Mononuclear cell (primary cell): ENCODE results near the gene CFAP210. TPM values are rescaled to one million over a fixed set of nuclear protein-coding genes. Genes with fewer than 3 reads are reported as not detected.
"Not testable (repeated sequence)": the region's sequence is repeated elsewhere in the genome, so short reads cannot be mapped to it uniquely, and the experiment has no call there.

ENCODE experiments used
- H3K27me3 ChIP-seq: 2 replicates; pipeline ENCODE4 v1.6.0; 2011; ENCODE audit warnings: low read length, control low read depth; ENCODE audit not compliant: insufficient read depth
- H3K4me1 ChIP-seq: 2 replicates; pipeline ENCODE4 v1.5.1; 2011; ENCODE audit warnings: mild to moderate bottlenecking, low read length, control low read depth; ENCODE audit not compliant: insufficient read depth
- H3K4me3 ChIP-seq: 2 replicates; pipeline ENCODE4 v1.5.1; 2011; ENCODE audit warnings: mild to moderate bottlenecking, low read length, moderate library complexity
- H3K9me3 ChIP-seq: 2 replicates; pipeline ENCODE4 v1.5.1; 2011; ENCODE audit warnings: low read depth, mild to moderate bottlenecking, control low read depth, low read length
- total RNA-seq: library from RNA; depleted of rRNA; stranded (reverse); fragments of >200 nt; gene quantifications from one replicate; pipeline ENCODE4 v1.2.3, GENCODE V29; 2012

CFAP210 gene
- total RNA-seq, 1 donor = 0.10 TPM

- Histone ChIP-seq H3K4me3 (no peak overlapping the region), H3K9me3 (no peaks in the 10 kb centered on the region), H3K4me1 (no peaks in the 10 kb centered on the region), H3K27me3 (no peaks in the 10 kb centered on the region)
These were observed 54.1 kb downstream of the CFAP210 start for GRCh38 chr2:169640104-169640503.

- H3K4me3 ChIP-seq = no peak overlapping the region
- no peaks in the 10 kb centered on the region for H3K4me1 ChIP-seq
- no peaks in the 10 kb centered on the region for H3K27me3 ChIP-seq
- no peaks in the 10 kb centered on the region for H3K9me3 ChIP-seq
These were observed 56.6 kb downstream of the CFAP210 start for GRCh38 chr2:169637620-169638019.

DNA sequence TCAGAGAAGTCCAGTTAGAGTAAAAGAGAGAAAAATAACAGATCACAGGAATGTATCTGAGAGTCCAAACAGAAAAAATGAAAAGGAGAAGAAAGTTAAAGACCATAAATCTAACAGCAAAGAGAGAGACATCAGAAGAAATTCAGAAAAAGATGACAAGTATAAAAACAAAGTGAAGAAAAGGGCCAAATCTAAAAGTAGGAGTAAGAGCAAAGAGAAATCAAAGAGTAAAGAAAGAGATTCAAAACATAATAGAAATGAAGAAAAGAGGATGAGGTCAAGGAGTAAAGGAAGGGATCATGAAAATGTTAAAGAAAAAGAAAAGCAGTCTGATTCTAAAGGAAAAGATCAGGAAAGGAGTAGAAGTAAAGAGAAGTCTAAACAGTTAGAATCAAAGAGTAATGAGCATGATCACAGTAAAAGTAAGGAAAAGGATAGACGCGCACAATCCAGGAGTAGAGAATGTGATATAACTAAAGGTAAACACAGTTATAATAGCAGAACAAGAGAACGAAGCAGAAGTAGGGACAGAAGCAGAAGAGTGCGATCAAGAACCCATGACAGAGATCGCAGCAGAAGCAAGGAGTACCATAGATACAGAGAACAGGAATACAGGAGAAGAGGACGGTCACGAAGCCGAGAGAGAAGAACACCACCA, 57.6 kb downstream of the CFAP210 start:
- Histone ChIP-seq H3K27me3 (no peaks in the 10 kb centered on the region), H3K4me1 (no peaks in the 10 kb centered on the region), H3K4me3 (no peak overlapping the region), H3K9me3 (no peaks in the 10 kb centered on the region)

GRCh38 chr2:169625781-169626180, 68.4 kb downstream of the CFAP210 start:
- Histone ChIP-seq H3K9me3 (no peaks in the 10 kb centered on the region), H3K4me3 (no peak overlapping the region), H3K4me1 (no peaks in the 10 kb centered on the region), H3K27me3 (no peaks in the 10 kb centered on the region)

DNA sequence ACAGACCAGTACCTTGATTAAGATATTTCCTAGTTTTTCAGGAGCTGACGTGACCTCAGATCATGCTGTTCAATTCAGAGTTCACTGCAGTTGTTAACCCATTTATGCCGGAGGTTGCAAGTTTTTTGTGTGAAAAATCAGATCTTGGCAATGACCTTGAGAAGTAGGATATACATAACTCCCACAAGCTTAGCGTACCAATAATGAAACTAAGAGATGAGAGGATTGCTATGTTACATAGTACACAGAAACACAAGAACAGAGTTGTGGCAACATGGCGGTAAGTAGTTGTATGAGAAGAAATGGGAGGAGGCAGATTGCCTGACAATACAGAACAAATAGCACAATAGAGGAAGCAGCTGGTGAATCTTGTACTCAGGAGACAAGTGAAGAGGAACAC, 71.0 kb downstream of the CFAP210 start:
- Histone ChIP-seq H3K27me3 (no peaks in the 10 kb centered on the region), H3K9me3 (no peaks in the 10 kb centered on the region), H3K4me1 (no peaks in the 10 kb centered on the region), H3K4me3 (no peak overlapping the region)

DNA sequence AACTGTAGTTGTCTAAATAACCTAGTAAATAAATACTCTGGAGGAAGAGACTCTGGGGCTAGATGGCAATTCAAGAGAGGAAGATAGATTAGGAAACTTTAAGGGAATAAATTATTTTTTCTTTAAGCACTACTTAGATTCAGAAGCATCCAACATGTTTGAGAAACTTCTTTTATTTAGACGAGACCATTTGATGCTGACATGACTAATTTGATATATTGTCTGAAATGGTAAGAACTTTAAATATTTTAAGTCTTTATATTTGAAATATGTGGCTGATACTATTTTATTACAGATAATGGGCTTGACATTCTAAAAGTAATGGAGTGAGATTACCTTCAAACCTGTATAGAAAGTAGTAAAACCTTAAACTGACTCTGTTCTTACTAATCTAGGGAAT, 73.7 kb downstream of the CFAP210 start:
- Histone ChIP-seq H3K4me3 (no peak overlapping the region), H3K9me3 (no peaks in the 10 kb centered on the region), H3K4me1 (no peaks in the 10 kb centered on the region), H3K27me3 (no peaks in the 10 kb centered on the region)

GRCh38 chr2:169619946-169620345, 74.3 kb downstream of the CFAP210 start:
- H3K27me3 ChIP-seq = no peaks in the 10 kb centered on the region
- H3K4me3 ChIP-seq = no peak overlapping the region
- no peaks in the 10 kb centered on the region for H3K4me1 ChIP-seq
- no peaks in the 10 kb centered on the region for H3K9me3 ChIP-seq

DNA sequence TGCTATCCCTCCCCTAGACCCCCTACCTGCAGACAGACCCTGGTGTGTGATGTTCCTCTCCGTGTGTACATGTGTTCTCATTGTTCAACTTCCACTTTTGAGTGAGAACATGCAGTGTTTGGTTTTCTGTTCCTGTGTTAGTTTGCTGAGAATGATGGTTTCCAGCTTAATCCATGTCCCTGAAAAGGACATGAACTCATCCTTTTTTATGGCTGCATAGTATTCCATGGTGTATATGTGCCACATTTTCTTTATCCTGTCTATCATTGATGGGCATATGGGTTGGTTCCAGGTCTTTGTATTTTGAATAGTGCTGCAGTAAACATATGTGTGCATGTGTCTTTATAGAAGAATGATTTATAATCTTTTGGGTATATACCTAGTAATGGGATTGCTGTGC, 78.2 kb downstream of the CFAP210 start:
- not testable (repeated sequence) for H3K9me3 ChIP-seq, H3K27me3 ChIP-seq, H3K4me1 ChIP-seq, H3K4me3 ChIP-seq

- H3K27me3 ChIP-seq = no peaks in the 10 kb centered on the region
- no peaks in the 10 kb centered on the region for H3K9me3 ChIP-seq
- H3K4me3 ChIP-seq = no peak overlapping the region
- no peaks in the 10 kb centered on the region for H3K4me1 ChIP-seq
These were observed 80.3 kb downstream of the CFAP210 start for GRCh38 chr2:169613876-169614275.

DNA sequence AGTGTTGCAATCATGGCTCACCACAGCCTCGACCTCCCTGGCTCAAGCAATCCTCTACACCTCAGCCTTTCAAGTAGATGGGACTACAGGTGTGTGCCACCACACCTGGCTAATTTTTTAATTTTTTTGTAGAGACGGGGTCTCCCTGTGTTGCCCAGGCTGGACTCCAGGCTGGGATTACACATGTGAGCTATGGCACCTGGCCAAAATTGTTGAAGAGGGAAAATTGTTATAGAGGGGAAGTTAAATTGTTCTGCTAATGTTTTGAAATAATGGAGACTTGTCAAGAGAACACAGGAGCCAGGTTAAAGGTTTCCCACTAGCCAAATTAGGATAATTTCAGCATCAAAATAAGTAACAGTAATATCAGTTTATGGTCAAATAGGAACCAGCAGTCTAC, 84.9 kb downstream of the CFAP210 start:
- Histone ChIP-seq H3K4me3 (no peak overlapping the region), H3K27me3 (no peaks in the 10 kb centered on the region), H3K4me1 (no peaks in the 10 kb centered on the region), H3K9me3 (no peaks in the 10 kb centered on the region)

GRCh38 chr2:169599568-169599967, 94.6 kb downstream of the CFAP210 start:
- no peak overlapping the region for H3K4me3 ChIP-seq

GRCh38 chr2:169598982-169599381, 95.2 kb downstream of the CFAP210 start:
- no peaks in the 10 kb centered on the region for H3K27me3 ChIP-seq
- H3K4me3 ChIP-seq = no peak overlapping the region
- no peaks in the 10 kb centered on the region for H3K4me1 ChIP-seq
- H3K9me3 ChIP-seq = no peaks in the 10 kb centered on the region

More at GRCh38 chr2:169599568-169599967, 94.6 kb downstream of the CFAP210 start:
- no peaks in the 10 kb centered on the region for H3K4me1 ChIP-seq
- H3K9me3 ChIP-seq = no peaks in the 10 kb centered on the region
- H3K27me3 ChIP-seq = no peaks in the 10 kb centered on the region

GRCh38 chr2:169596546-169596945, 97.7 kb downstream of the CFAP210 start:
- not testable (repeated sequence) for H3K9me3 ChIP-seq, H3K4me3 ChIP-seq, H3K27me3 ChIP-seq, H3K4me1 ChIP-seq

Other genes with a start within 250 kb of the CFAP210 start
- 0.21 TPM for gene BBS5, start 214.9 kb downstream of the CFAP210 start, total RNA-seq
- 0.10 TPM for gene KLHL41, start 184.7 kb downstream of the CFAP210 start, total RNA-seq
- gene FASTKD1, start 120.5 kb downstream of the CFAP210 start, total RNA-seq = 8.1 TPM
- 60.1 TPM for gene PPIG, start 110.1 kb downstream of the CFAP210 start, total RNA-seq
- gene PHOSPHO2, start 64 bp upstream of the CFAP210 start, total RNA-seq = 3.6 TPM
- gene KLHL23, start 39.4 kb upstream of the CFAP210 start, total RNA-seq = 0.42 TPM
- gene SSB, start 104.5 kb upstream of the CFAP210 start, total RNA-seq = 93.2 TPM
- gene METTL5, start 130.5 kb upstream of the CFAP210 start, total RNA-seq = 30.1 TPM
- gene UBR3, start 133.0 kb upstream of the CFAP210 start, total RNA-seq = 38.5 TPM